DMS79 treated with DMSO at 0.1 percent for 48 hours (cell line): ENCODE measurements around the gene RABGAP1.

ENCODE experiments used
- DNase-seq: peaks from one replicate; lab custom pipeline; 2025; lab: John Stamatoyannopoulos, UW

The RABGAP1 gene

GRCh38 chr9:123008909-123009308, 68.1 kb downstream of the RABGAP1 start:
- DNase-seq, result no peak

GRCh38 chr9:123011380-123011779, 70.6 kb downstream of the RABGAP1 start:
- DNase-seq, result no peak

GRCh38 chr9:123011878-123012528, 71.2 kb downstream of the RABGAP1 start:
- no peak for DNase-seq

- DNase-seq, result no peak
Observed at GRCh38 chr9:123016631-123017030, 75.8 kb downstream of the RABGAP1 start.

GRCh38 chr9:123020796-123021195, 80.0 kb downstream of the RABGAP1 start:
- DNase-seq, result no peak

GRCh38 chr9:123026425-123026824, 85.6 kb downstream of the RABGAP1 start:
- no peak for DNase-seq

GRCh38 chr9:123027517-123027916, 86.7 kb downstream of the RABGAP1 start:
- DNase-seq, result no peak

GRCh38 chr9:123028136-123028535, 87.3 kb downstream of the RABGAP1 start:
- no peak for DNase-seq

GRCh38 chr9:123028973-123029372, 88.2 kb downstream of the RABGAP1 start:
- DNase-seq, result no peak

GRCh38 chr9:123031963-123032362, 91.1 kb downstream of the RABGAP1 start:
- no peak for DNase-seq

GRCh38 chr9:123033352-123033751, 92.5 kb downstream of the RABGAP1 start, which contains the start of gene GPR21:
GPR21 (plus strand) TSS chr9:123033667; CDS start chr9:123034567, 900 bp downstream.
- DNase-seq, result no peak

GRCh38 chr9:123033864-123034601, 93.2 kb downstream of the RABGAP1 start:
- DNase-seq, result no peak

- no peak for DNase-seq
Observed at GRCh38 chr9:123034881-123035510, 94.2 kb downstream of the RABGAP1 start.

- DNase-seq, result no peak
Observed at GRCh38 chr9:123035791-123036190, 95.0 kb downstream of the RABGAP1 start.

GRCh38 chr9:123036893-123037545, 96.2 kb downstream of the RABGAP1 start:
- no peak for DNase-seq

GRCh38 chr9:123039617-123040219, 98.9 kb downstream of the RABGAP1 start:
- no peak for DNase-seq

GRCh38 chr9:123040801-123041200, 100.0 kb downstream of the RABGAP1 start:
- no peak for DNase-seq

GRCh38 chr9:123041489-123041888, 100.7 kb downstream of the RABGAP1 start:
- DNase-seq, result no peak

GRCh38 chr9:123043081-123043939, 102.5 kb downstream of the RABGAP1 start:
- no peak for DNase-seq

- DNase-seq, result no peak
Observed at GRCh38 chr9:123044586-123044985, 103.8 kb downstream of the RABGAP1 start.
